ENCODE data around the gene SLC27A5. TPM values are rescaled to one million over a fixed set of nuclear protein-coding genes. Genes with fewer than 3 reads are reported as not detected.
A peak's percentile ranks its signal among the peaks of the same experiment; 100 is the strongest.

The SLC27A5 gene
- total and polyA plus RNA-seq, 2 experiments from 2014 or later = 16.2 to 35.5 TPM

- Histone ChIP-seq H3K79me2 (replicated peaks; ENCODE audit: insufficient read depth) (peaks cover 6% of the 10 kb centered on the region; the same call in 1 of the 2 replicates), H3K4me3 (peak overlapping the region; percentile 64; the same call in 1 of the 2 replicates), H3K9me2 (ENCODE audit: insufficient read depth) (no peaks in the 10 kb centered on the region), H3K4me2 (peak overlapping the region; percentile 77), H3F3A (replicated peaks; ENCODE audit: low read depth) (peaks cover 6% of the 10 kb centered on the region; the same call in 1 of the 2 replicates), H3K27ac (ENCODE audit: low read depth) (0 out of 2 replicates have a peak overlapping the region, but pooled peaks have one; percentile 32), H2AFZ (0 out of 2 replicates have a peak overlapping the region, but pooled peaks have one; percentile 32), H3K36me3 (ENCODE audit: insufficient read depth) (no peaks in the 10 kb centered on the region), H3K27me3 (ENCODE audit: insufficient read depth) (no peaks in the 10 kb centered on the region), H4K20me1 (replicated peaks; ENCODE audit: insufficient read depth) (no peaks in the 10 kb centered on the region), H3K4me1 (ENCODE audit: insufficient read depth) (peaks cover 19% of the 10 kb centered on the region)
- DNase-seq (ENCODE audit: low spot score) (no peak), ATAC-seq (peak; percentile 2; the same call in 2 of the 3 replicates)
- Mint-ChIP-seq H3K4me1 (peaks cover 22% of the 10 kb centered on the region), H3K36me3 (ENCODE audit: low read depth) (peaks cover 17% of the 10 kb centered on the region), H3K4me3 (no peak overlapping the region; the same call in 2 of the 3 replicates), H3K27me3 (ENCODE audit: insufficient read depth, low read depth, poor library complexity) (peaks cover 26% of the 10 kb centered on the region), H3K9me3 (no peaks in the 10 kb centered on the region; the same call in 1 of the 3 replicates), H3K27ac (no peak overlapping the region)
- TF ChIP-seq POLR2AphosphoS5 (IDR thresholded peaks at IDR 0.05; ENCODE audit: low read depth) (no peak), CREB1 (CRISPR knock-in tag; IDR thresholded peaks at IDR 0.05; ENCODE audit: low read depth) (no peak), EZH2 (IDR thresholded peaks at IDR 0.05; ENCODE audit: low read depth, unreplicated experiment) (no peak), JUNB (IDR thresholded peaks at IDR 0.05; ENCODE audit: unreplicated experiment) (no peak), ZNF462 (CRISPR knock-in tag; IDR thresholded peaks at IDR 0.05) (no peak), REST (IDR thresholded peaks at IDR 0.05; ENCODE audit: unreplicated experiment) (no peak), ZNF331 (CRISPR knock-in tag; IDR thresholded peaks at IDR 0.05; ENCODE audit: low read depth) (no peak), ETS1 (IDR thresholded peaks at IDR 0.05) (no peak), EZH2phosphoT487 (IDR thresholded peaks at IDR 0.05; ENCODE audit: unreplicated experiment) (no peak), STAT1 (IDR thresholded peaks at IDR 0.05; ENCODE audit: unreplicated experiment) (no peak)
Observed at GRCh38 chr19:58513213-58513693, 1.5 kb upstream of the SLC27A5 start.

Measured in GM23338 (cell line).